Small intestine (tissue), 7 donors: ENCODE data around the gene RAVER2. TPM values are rescaled to one million over a fixed set of nuclear protein-coding genes. Genes with fewer than 3 reads are reported as not detected.
"Not testable (repeated sequence)": the region's sequence is repeated elsewhere in the genome, so short reads cannot be mapped to it uniquely, and the experiment has no call there.

Source experiments
- DNase-seq, 2 donors: peaks; one replicate each; pipeline versions ENCODE4 v3.0.0 to v3.0.0-alpha.2; 2013
- FAIRE-seq: peaks from 2 replicates; lab custom pipeline; 2012; peaks lifted over from hg19 to GRCh38; lab: Jason Lieb, UNC
- H3K27ac ChIP-seq, 3 donors: one replicate each; pipeline ENCODE4 v1.5.1; 2013; ENCODE audit warnings: low read length in 2 of 3, mild to moderate bottlenecking in 2 of 3, control low read depth in 1 of 3, inconsistent platforms in 1 of 3, low read depth in 1 of 3, moderate library complexity in 1 of 3
- H3K27me3 ChIP-seq, 3 donors: one replicate each; pipeline ENCODE4 v1.6.1; 2013; ENCODE audit warnings: low read length in 3 of 3, inconsistent platforms in 1 of 3; ENCODE audit not compliant: control insufficient read depth in 3 of 3, insufficient read depth in 3 of 3
- H3K36me3 ChIP-seq, 3 donors: one replicate each; pipeline ENCODE4 v1.6.1; 2013; ENCODE audit warnings: low read length in 3 of 3, inconsistent platforms in 1 of 3, low read depth in 1 of 3, mild to moderate bottlenecking in 1 of 3, moderate library complexity in 1 of 3; ENCODE audit not compliant: control insufficient read depth in 3 of 3, insufficient read depth in 2 of 3
- H3K4me1 ChIP-seq, 3 donors: one replicate each; pipeline ENCODE4 v1.6.1; 2013; ENCODE audit warnings: low read length in 2 of 3, inconsistent platforms in 1 of 3, low read depth in 1 of 3, mild to moderate bottlenecking in 1 of 3, moderate library complexity in 1 of 3; ENCODE audit not compliant: control insufficient read depth in 3 of 3, insufficient read depth in 2 of 3
- H3K4me3 ChIP-seq, 3 donors: one replicate each; pipeline ENCODE4 v1.5.1; 2013; ENCODE audit warnings: low read length in 3 of 3, control low read depth in 1 of 3, inconsistent platforms in 1 of 3, low read depth in 1 of 3, mild to moderate bottlenecking in 1 of 3, moderate library complexity in 1 of 3
- H3K9me3 ChIP-seq, 2 donors: one replicate each; pipeline ENCODE4 v1.6.1; 2013; ENCODE audit warnings: low read depth in 1 of 2, low read length in 1 of 2; ENCODE audit not compliant: control insufficient read depth in 2 of 2, insufficient read depth in 1 of 2
- whole genome bisulfite sequencing, 3 donors: extraction: QIAGEN DNeasy Blood & Tissue Kit; methylation state at CpG; one replicate each; pipeline ENCODE4 v1.1.7; 2013; 5-methylcytosine and 5-hydroxymethylcytosine counted together
- polyA plus RNA-seq, 4 donors: library from polyadenylated mRNA; stranded (reverse) in 3 of 4; unstranded in 1 of 4; fragments of 200-250 nt in 3 of 4; fragments of 120-200 nt in 1 of 4; gene quantifications; one replicate each; pipeline versions ENCODE4 v1.2.1 to v1.2.3, GENCODE V29; 2013
- donor health status: healthy with polysubstance abuse.
- donor health status: control.
- donor health status: control.
- donor health status: Bipolar disorder and iron deficiency.
- donor health status: healthy.

The RAVER2 gene
- polyA plus RNA-seq, 4 donors = 15.3 to 45.4 (median 30.8) TPM

DNA sequence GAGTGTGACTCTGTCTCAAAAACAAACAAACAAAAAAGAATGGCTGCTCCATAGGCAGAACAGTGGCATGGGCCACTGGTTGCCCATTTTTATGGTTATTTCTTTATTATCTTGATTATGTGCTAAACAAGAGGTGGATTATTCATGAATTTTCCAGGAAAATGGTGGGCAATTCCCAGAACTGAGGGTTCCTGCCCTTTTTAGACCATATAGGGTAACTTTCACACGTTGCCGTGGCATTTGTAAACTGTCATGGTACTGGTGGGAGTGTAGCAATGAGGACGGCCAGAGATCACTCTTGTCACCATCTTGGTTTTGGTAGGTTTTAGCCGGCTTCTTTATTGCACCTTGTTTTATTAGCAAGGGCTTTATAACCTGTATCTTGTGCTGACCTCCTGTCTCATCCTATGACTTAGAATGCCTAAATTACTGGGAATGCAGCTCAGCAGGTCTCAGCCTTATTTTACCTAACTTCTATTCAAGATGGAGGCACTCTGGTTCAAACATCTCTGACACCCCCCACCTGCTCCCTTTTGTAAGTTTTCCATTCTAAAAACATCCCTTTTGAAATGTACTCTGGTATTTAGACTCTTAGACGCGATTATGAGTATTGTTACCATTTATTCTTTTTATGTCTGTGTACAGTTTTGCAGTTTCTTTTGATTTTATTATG is 57.1 kb downstream of the RAVER2 start:
- Histone ChIP-seq H3K4me1 (peaks cover 0 to 6% (median 0%) of the 10 kb centered on the region in 3 donors), H3K27ac (no peak overlapping the region), H3K36me3 (peaks cover 0 to 7% (median 0%) of the 10 kb centered on the region in 3 donors), H3K27me3 (no peaks in the 10 kb centered on the region), H3K9me3 (no peaks in the 10 kb centered on the region), H3K4me3 (no peak overlapping the region)
- FAIRE-seq (no peak), DNase-seq (no peak)
- WGBS, 3 donors = 92 to 95% (median 94%) methylated on average over 6 of the region's 6 CpGs

DNA sequence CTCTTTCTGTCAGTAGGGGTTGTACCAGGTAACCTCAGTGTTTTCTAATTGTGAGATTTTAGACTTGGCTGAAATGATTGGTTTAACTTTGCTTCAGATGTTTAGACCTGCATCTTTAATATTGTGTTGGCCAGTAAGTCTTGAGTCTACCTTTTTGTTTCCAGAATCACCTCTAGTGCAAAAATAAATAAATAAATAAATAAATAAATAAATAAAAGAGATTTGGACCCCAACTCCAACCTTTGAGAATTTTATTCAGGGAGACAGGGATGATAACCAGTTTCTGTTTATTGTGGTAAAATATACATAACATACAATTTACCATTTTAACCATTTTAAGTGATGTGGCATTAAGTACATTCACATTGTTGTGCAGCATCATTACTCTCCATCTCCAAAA is 64.4 kb downstream of the RAVER2 start:
- DNase-seq (no peak), FAIRE-seq (no peak)
- H3K9me3 ChIP-seq = no peaks in the 10 kb centered on the region
- H3K27ac ChIP-seq = no peak overlapping the region
- no peak overlapping the region for H3K4me3 ChIP-seq
- no peaks in the 10 kb centered on the region for H3K27me3 ChIP-seq
- H3K4me1 ChIP-seq = no peaks in the 10 kb centered on the region
- peaks cover 0 to 15% (median 2%) of the 10 kb centered on the region in 3 donors for H3K36me3 ChIP-seq

DNA sequence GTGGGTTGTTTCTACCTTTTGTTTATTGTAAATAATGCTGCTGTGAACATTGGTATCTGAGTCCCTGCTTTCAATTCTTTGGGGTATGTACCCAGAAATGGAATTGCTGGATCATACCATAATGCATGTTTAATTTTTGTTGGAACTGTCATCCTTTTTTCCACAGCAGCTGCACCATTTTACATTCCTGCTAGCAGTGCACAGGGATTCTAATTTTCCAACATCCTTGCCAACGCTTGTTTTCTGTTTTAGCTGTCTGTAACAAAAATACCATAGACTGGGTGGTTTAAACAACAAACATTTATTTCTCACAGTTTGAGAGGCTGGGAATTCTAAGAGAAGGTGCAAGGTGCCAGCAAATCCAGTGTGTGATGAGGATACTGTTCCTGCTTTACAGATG is 65.1 kb downstream of the RAVER2 start:
- DNase-seq = no peak
- WGBS, 3 donors = 82 to 100% (median 97%) methylated on average over 1 of the region's 1 CpG
- peaks cover 0 to 15% (median 2%) of the 10 kb centered on the region in 3 donors for H3K36me3 ChIP-seq
- no peaks in the 10 kb centered on the region for H3K27me3 ChIP-seq
- H3K4me1 ChIP-seq = no peaks in the 10 kb centered on the region
- no peak for FAIRE-seq
- H3K4me3 ChIP-seq = no peak overlapping the region
- no peaks in the 10 kb centered on the region for H3K9me3 ChIP-seq
- no peak overlapping the region for H3K27ac ChIP-seq

GRCh38 chr1:64811131-64811530 is 66.3 kb downstream of the RAVER2 start:
- Histone ChIP-seq H3K27me3 (no peaks in the 10 kb centered on the region), H3K4me3 (no peak overlapping the region), H3K27ac (no peak overlapping the region), H3K36me3 (peaks cover 0 to 14% (median 6%) of the 10 kb centered on the region in 3 donors), H3K4me1 (no peaks in the 10 kb centered on the region), H3K9me3 (no peaks in the 10 kb centered on the region)
- no peak for FAIRE-seq
- DNase-seq = no peak
- WGBS, 3 donors = 82 to 94% (median 87%) methylated on average over 6 of the region's 6 CpGs

GRCh38 chr1:64814427-64814826 is 69.6 kb downstream of the RAVER2 start:
- Histone ChIP-seq H3K4me1 (no peaks in the 10 kb centered on the region), H3K4me3 (no peak overlapping the region), H3K27ac (no peak overlapping the region), H3K36me3 (peaks cover 0 to 8% (median 6%) of the 10 kb centered on the region in 3 donors), H3K27me3 (no peaks in the 10 kb centered on the region), H3K9me3 (peaks cover 0 to 2% of the 10 kb centered on the region in 2 donors)
- 96 to 100% (median 97%) methylated on average over 1 of the region's 1 CpG for WGBS, 3 donors
- no peak for DNase-seq
- FAIRE-seq = no peak

DNA sequence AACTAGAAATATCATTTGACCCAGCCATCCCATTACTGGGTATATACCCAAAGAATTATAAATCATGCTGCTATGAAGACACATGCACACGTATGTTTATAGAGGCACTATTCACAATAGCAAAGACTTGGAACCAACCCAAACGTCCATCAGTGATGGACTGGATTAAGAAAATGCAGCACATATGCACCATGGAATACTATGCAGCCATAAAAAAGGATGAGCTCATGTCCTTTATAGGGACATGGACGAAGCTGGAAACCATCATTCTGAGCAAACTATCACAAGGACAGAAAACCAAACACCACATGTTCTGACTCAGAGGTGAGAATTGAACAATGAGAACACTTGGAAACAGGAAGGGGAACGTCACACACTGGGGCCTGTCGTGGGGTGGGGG is 72.5 kb downstream of the RAVER2 start:
- DNase-seq, H3K9me3 ChIP-seq, H3K27ac ChIP-seq, H3K4me1 ChIP-seq, H3K36me3 ChIP-seq, FAIRE-seq, H3K27me3 ChIP-seq, H3K4me3 ChIP-seq: not testable (repeated sequence)
- WGBS, 3 donors = 86 to 92% (median 87%) methylated on average over 5 of the region's 5 CpGs

GRCh38 chr1:64820572-64820971 is 75.7 kb downstream of the RAVER2 start:
- H3K4me3 ChIP-seq, DNase-seq, H3K27ac ChIP-seq, H3K9me3 ChIP-seq, H3K36me3 ChIP-seq, H3K4me1 ChIP-seq, H3K27me3 ChIP-seq, FAIRE-seq: not testable (repeated sequence)
- 97 to 99% (median 97%) methylated on average over 3 of the region's 3 CpGs for WGBS, 3 donors

DNA sequence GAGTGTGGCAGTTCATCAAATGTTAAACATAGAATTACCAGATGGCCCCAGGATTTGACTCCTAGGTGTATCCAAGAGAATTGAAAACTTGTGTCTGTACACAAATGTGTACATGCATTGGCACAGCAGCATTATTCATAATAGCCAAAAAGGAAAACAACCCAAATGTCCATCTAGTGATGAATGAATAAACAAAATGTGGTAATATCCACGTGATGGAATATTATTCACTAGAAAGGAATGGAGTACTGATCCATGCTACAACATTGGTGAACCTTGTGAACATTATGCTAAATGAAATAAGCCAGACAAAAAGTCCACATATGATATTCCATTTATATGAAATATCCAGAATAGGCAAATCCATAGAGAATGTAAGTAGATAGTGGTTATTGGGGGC is 77.7 kb downstream of the RAVER2 start:
- DNase-seq (no peak), FAIRE-seq (no peak)
- Histone ChIP-seq H3K36me3 (peaks cover 0 to 7% (median 0%) of the 10 kb centered on the region in 3 donors), H3K27ac (no peak overlapping the region), H3K9me3 (no peaks in the 10 kb centered on the region), H3K4me3 (no peak overlapping the region), H3K4me1 (peaks cover 0 to 10% (median 0%) of the 10 kb centered on the region in 3 donors), H3K27me3 (no peaks in the 10 kb centered on the region)
- 48 to 54% (median 53%) methylated on average over 1 of the region's 1 CpG for WGBS, 3 donors
